Psoas muscle (tissue), 8 donors: Measurements from ENCODE around the gene KAT2B. TPM values are rescaled to one million over a fixed set of nuclear protein-coding genes. Genes with fewer than 3 reads are reported as not detected.
"Not testable (repeated sequence)": the region's sequence is repeated elsewhere in the genome, so short reads cannot be mapped to it uniquely, and the experiment has no call there.

Experiments used
- ATAC-seq, 4 donors: fragments of 200-7000 bp; cut with Tn5 transposase; one replicate each; pipeline ENCODE4 v1.9.1; 2020; ENCODE audit warnings: moderate library complexity in 3 of 4, mild to moderate bottlenecking in 2 of 4
- DNase-seq, 2 donors: peaks; one replicate each; pipeline ENCODE4 v3.0.0-alpha.2; 2020
- H3K27ac ChIP-seq: fragments of 200-600 bp; one replicate; pipeline ENCODE4 v1.8.0; 2022
- H3K27me3 ChIP-seq, 3 donors: fragments of 200-600 bp in 1 of 3; one replicate each; pipeline versions ENCODE4 v1.6.1 to v1.8.0; 2013 to 2022; ENCODE audit warnings: low read length in 2 of 3, mild to moderate bottlenecking in 2 of 3, moderate library complexity in 1 of 3; ENCODE audit not compliant: insufficient read depth in 3 of 3
- H3K36me3 ChIP-seq, 2 donors: fragments of 200-600 bp in 1 of 2; one replicate each; pipeline versions ENCODE4 v1.6.1 to v1.8.0; 2013 to 2022; ENCODE audit warnings: low read depth in 1 of 2, mild to moderate bottlenecking in 1 of 2, moderate library complexity in 1 of 2; ENCODE audit not compliant: insufficient read depth in 1 of 2
- H3K4me1 ChIP-seq: fragments of 200-600 bp; one replicate; pipeline ENCODE4 v1.8.0; 2022
- H3K4me3 ChIP-seq: fragments of 200-600 bp; one replicate; pipeline ENCODE4 v1.8.0; 2022; ENCODE audit warnings: mild to moderate bottlenecking
- H3K9me3 ChIP-seq: fragments of 200-600 bp; one replicate; pipeline ENCODE4 v1.8.0; 2022
- CTCF ChIP-seq: fragments of 200-600 bp; IDR thresholded peaks from one replicate; pipeline ENCODE4 v1.8.0; 2022; ENCODE audit warnings: antibody characterized with exemption
- WGBS, 3 donors: extraction: QIAGEN DNeasy Blood & Tissue Kit; methylation state at CpG; one replicate each; pipeline versions ENCODE4 v1.1.6 to v1.1.7; 2013; 5-methylcytosine and 5-hydroxymethylcytosine counted together
- intact Hi-C, 2 donors: fragments of 100-400 bp; cut with DNase I; formaldehyde crosslinking; loops; one replicate each; pipeline versions ENCODE4 v1.11.0 to v1.14.2; 2022
- polyA plus RNA-seq, 3 donors: library from polyadenylated mRNA; stranded (reverse); fragments of 200-250 nt; gene quantifications; one replicate each; pipeline ENCODE4 v1.2.3, GENCODE V29; 2013
- total RNA-seq, 4 donors: library from RNA; stranded (reverse); fragmentation: NEBNext Ultra II Directional in 2 of 4; extraction: Animal tissue kit (Norgen Biotek cat#: 25700) in 2 of 4; gene quantifications; one replicate each; pipeline versions ENCODE4 v1.2.1 to v1.2.4, GENCODE V29; 2021 to 2023
- donor health status: healthy with polysubstance abuse.
- donor health status: DM: no; HTN: no; CAD: no; lungs with moderate emphysema.
- donor health status: Bipolar disorder and iron deficiency.
- donor health status: healthy.
- donor health status: DM: yes; HTN: yes; CAD: no.
- donor health status: DM: no; HTN: no; CAD: no.
- donor health status: DM: no; HTN: no; CAD: no.
- donor health status: DM: yes; HTN: yes; CAD: no.

KAT2B gene
- total and polyA plus RNA-seq, 7 donors, result 10.8 to 62.2 (median 28.3) TPM

DNA sequence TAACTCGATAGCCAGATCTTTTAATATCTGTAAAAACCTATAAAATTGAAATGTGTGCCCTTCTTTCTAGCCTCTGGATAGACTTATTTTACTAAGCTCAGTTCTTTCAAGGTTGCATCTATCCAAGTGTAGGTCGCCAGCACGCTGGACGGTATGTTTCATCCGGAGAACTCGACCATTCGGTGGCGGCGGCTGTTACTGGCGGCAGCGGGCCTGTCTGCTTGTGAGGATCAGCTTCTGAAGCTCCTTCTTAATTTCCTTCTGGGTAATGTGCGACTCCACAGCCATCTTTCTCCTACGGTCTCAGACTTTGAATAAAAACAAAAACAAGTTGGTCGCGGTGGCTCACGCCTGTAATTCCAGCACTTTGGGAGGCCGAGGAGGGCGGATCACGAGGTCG lies 32.3 kb upstream of the KAT2B start:
- no peaks in the 10 kb centered on the region for H3K27me3 ChIP-seq
- no peak for DNase-seq
- H3K36me3 ChIP-seq, result no peaks in the 10 kb centered on the region
- no peak overlapping the region for H3K27ac ChIP-seq
- no peaks in the 10 kb centered on the region for H3K9me3 ChIP-seq
- 93 to 96% (median 95%) methylated on average over 20 of the region's 20 CpGs for WGBS, 3 donors
- no peak for ATAC-seq
- TF ChIP-seq CTCF, result no peak
- intact Hi-C loops, result no loop called here
- H3K4me3 ChIP-seq, result no peak overlapping the region
- H3K4me1 ChIP-seq, result no peaks in the 10 kb centered on the region

- Histone ChIP-seq H3K4me3 (no peak overlapping the region), H3K27me3 (no peaks in the 10 kb centered on the region), H3K4me1 (no peaks in the 10 kb centered on the region), H3K36me3 (no peaks in the 10 kb centered on the region), H3K9me3 (no peaks in the 10 kb centered on the region), H3K27ac (no peak overlapping the region)
- 80 to 84% (median 83%) methylated on average over 2 of the region's 2 CpGs for WGBS, 3 donors
- ATAC-seq (no peak), DNase-seq (no peak)
- TF ChIP-seq CTCF, result no peak
- intact Hi-C loops, result no loop called here
Measured at GRCh38 chr3:20008646-20009045, 31.6 kb upstream of the KAT2B start.

- no peak for TF ChIP-seq CTCF
- H3K27ac ChIP-seq, result no peak within 1 kb of the TSS
- intact Hi-C loops, result no loop called here
- H3K27me3 ChIP-seq, result no peaks in the 10 kb centered on the region
- DNase-seq (no peak), ATAC-seq (no peak)
- no peaks in the 10 kb centered on the region for H3K9me3 ChIP-seq
- no peak within 1 kb of the TSS for H3K4me3 ChIP-seq
- H3K36me3 ChIP-seq, result no peaks in the 10 kb centered on the region
- WGBS, 3 donors, result 81 to 92% (median 90%) methylated on average over 4 of the region's 4 CpGs
- H3K4me1 ChIP-seq, result no peaks in the 10 kb centered on the region
Measured at GRCh38 chr3:20012164-20012563, 28.1 kb upstream of the KAT2B start, which contains the start of gene PP2D1. Gene PP2D1 (minus strand): TSS chr3:20012264. CDS start chr3:20012072, 192 bp downstream.

GRCh38 chr3:20013396-20013795 lies 26.9 kb upstream of the KAT2B start:
- H3K27me3 ChIP-seq, result no peaks in the 10 kb centered on the region
- intact Hi-C loops, result no loop called here
- H3K4me3 ChIP-seq, result no peak overlapping the region
- ATAC-seq (no peak), DNase-seq (no peak)
- 88 to 100% (median 91%) methylated on average over 1 of the region's 1 CpG for WGBS, 3 donors
- TF ChIP-seq CTCF, result no peak
- H3K27ac ChIP-seq, result no peak overlapping the region
- no peaks in the 10 kb centered on the region for H3K4me1 ChIP-seq
- no peaks in the 10 kb centered on the region for H3K36me3 ChIP-seq
- H3K9me3 ChIP-seq, result no peaks in the 10 kb centered on the region

DNA sequence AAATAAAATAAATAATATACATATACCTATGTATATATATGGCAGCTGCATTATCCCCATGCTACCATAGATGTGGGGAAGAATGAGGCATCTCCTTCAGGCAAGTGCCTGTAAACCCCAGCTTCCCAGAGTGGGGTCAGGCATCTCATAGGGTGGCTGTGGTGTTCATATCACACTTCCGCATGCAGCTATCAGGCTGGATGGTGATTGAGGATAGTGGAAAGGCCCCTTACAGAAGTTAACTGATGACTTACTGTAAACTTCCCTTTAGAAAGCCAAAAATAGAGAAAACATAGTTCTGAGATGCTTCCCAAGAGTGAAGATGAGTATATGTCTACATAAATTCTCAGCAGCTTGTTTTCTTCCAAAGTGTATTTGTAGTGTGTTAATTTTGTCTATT lies 24.7 kb upstream of the KAT2B start:
- DNase-seq (no peak), ATAC-seq (no peak)
- H3K9me3 ChIP-seq, result no peaks in the 10 kb centered on the region
- intact Hi-C loops, result no loop called here
- no peak overlapping the region for H3K4me3 ChIP-seq
- H3K36me3 ChIP-seq, result no peaks in the 10 kb centered on the region
- H3K4me1 ChIP-seq, result no peaks in the 10 kb centered on the region
- TF ChIP-seq CTCF, result no peak
- no peak overlapping the region for H3K27ac ChIP-seq
- WGBS, 3 donors, result 94 to 100% (median 100%) methylated on average over 1 of the region's 1 CpG
- no peaks in the 10 kb centered on the region for H3K27me3 ChIP-seq

- H3K9me3 ChIP-seq, intact Hi-C loops: not testable (repeated sequence)
- WGBS, 3 donors, result 89 to 94% (median 91%) methylated on average over 3 of the region's 3 CpGs
Measured at GRCh38 chr3:20016076-20016475, 24.2 kb upstream of the KAT2B start.

More at GRCh38 chr3:20016076-20016475, 24.2 kb upstream of the KAT2B start:
- H3K4me3 ChIP-seq, H3K4me1 ChIP-seq, ATAC-seq, H3K27me3 ChIP-seq, DNase-seq, H3K27ac ChIP-seq, H3K36me3 ChIP-seq: not testable (repeated sequence)
